GM19395 (cell line): ENCODE measurements around the gene PRSS23.
"Not testable (repeated sequence)": the region's sequence is repeated elsewhere in the genome, so short reads cannot be mapped to it uniquely, and the experiment has no call there.

Source experiments
- ATAC-seq: cut with Tn5 transposase; IDR thresholded peaks from one replicate; pipeline ENCODE4 v1.9.1; 2021; ENCODE audit warnings: mild to moderate bottlenecking, moderate library complexity; ENCODE audit not compliant: unreplicated experiment

PRSS23 gene

DNA sequence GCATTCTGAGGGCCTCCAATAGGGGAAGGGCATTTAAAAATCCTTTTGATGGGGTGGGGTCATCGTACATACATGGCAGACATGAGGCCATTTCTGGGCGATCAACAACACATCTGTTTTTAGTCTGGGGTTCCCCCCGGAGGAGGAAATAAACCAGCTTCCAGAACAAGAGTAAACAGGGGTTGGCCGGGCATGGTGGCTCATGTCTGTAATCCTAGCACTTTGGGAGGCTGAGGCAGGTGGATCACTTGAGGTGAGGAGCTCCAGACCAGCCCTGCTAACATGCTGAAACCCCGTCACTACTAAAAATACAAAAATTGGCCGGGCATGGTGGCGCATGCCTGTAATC is 12.0 kb downstream of the PRSS23 start:
- ATAC-seq, result no peak

DNA sequence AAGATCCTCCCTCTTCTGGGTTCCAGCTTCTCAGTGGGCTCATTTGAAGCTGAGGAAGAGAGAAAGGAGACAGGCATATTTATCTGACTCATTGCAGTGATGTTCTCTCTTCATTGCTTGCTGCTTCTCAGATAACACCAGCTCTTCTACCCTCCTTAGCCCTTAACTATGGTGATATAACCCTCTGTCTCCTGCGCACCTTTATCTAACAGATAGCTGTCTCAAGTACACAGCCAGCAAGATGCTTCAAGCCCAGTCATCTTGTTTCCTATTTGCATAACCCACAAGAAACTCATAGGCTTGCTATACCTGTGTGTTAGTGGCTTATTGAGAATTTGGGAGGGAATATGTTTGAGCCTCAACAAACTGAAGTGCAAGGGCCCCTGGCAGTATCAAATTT is 12.6 kb downstream of the PRSS23 start:
- ATAC-seq, result no peak

DNA sequence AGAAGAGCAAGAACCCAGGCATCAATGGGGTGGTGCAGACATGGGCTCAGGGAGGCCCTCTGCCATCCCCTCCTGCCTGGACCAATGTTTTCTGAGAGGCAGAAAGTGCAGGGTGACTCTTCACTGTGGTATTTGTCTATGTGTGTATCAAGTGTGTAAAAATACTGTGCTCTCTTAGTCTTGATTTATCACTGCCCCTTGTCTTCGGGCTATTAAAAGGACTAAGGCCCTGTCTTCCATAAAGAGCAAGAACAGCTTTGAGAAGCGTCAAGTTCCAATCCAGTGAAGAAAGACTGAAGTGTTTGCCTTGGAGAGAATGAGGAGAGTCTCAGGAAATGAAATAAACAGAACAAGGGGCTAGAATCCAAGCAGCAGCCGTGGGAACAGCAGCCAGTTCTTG is 14.4 kb downstream of the PRSS23 start:
- ATAC-seq, result no peak

DNA sequence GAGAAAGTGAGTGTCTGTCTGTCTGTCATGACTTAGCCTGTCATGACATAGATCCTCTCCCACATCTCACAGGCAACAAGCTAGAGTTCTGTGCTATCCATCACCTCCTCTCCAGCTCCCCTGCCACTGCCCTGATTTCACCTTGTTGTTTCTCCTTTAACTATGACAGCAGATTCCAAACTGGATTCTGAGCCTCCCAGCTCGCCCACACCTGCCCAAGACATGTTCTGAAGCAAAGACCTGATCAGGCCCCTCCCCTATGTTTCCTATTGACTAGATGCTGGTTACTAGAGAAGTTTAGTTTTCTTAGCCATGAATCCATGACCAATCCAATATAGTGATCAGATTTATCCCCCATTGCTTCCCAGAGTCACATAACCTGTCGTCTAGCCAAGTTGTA is 15.4 kb downstream of the PRSS23 start:
- no peak for ATAC-seq

DNA sequence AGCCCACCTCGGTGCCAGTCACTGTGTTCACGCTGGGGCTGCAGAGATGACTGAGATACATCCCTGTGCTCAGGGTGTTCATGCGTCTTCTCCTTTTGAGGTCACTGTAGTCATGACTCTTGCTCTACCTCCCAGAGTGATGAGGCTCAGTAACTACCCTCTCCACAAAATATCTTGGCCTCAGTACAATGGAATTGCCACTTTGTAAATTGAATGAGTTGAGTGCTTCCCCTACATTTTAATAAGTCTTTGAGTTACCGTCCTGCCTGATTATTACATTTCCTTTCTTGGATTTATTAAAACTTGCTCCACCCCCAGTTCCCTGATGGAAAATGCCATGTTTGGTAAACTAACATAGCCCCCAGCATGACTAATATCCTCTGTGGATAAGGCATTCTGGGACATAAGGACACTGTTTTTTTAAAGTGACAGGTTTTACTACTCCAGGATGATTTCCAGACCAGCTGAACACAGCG is 15.9 kb downstream of the PRSS23 start:
- no peak for ATAC-seq

DNA sequence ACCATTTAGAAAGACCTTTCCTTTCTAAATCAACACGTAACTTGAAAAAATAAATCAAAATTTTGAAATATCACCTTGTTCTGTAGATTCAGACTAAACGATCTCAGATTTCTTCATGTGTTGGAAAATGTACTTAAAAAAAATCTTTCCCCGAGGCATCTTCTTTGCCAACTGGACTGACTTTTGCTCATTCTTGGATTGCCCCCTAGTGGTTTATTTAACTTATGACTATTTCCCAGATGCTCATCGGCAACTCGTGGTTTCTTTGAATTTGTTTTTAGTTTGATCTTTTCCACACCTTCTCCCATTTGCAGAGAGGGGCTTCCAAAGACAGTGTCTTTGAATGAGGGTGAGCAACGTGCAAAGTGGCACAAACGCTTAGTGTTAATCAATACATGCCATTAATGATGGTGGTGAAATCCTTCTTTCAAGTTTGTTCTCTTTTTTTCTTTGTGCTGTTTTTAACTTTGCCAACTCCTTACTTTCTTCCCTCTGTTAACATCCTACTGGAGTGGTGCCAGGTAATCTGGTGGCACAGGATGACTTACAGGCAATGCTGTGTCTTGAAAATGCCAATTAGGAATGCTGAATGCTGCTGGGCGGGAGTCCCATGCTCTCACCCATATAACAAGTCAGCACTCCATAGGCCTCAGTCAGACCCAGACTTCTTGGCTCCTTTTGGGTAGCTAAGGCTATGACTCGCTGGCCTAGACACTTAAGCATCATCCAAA is 18.3 kb downstream of the PRSS23 start:
- no peak for ATAC-seq

DNA sequence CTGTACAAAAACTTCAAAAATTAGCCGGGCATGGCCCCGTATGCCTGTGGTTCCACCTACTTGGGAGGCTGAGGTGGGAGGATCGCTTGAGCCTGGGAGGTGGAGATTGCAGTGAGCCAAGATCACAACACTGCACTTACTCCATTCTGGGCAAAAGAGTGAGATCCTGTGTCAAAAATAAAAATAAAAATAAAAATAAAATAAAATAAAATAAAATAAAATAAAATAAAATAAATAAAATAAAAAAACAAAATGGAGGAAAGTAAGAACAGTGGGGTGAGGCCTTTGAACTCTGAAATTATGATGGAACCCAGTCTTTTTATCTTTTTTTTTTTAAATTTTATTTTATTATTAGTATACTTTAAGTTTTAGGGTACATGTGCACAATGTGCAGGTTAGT is 23.8 kb downstream of the PRSS23 start:
- not testable (repeated sequence) for ATAC-seq

DNA sequence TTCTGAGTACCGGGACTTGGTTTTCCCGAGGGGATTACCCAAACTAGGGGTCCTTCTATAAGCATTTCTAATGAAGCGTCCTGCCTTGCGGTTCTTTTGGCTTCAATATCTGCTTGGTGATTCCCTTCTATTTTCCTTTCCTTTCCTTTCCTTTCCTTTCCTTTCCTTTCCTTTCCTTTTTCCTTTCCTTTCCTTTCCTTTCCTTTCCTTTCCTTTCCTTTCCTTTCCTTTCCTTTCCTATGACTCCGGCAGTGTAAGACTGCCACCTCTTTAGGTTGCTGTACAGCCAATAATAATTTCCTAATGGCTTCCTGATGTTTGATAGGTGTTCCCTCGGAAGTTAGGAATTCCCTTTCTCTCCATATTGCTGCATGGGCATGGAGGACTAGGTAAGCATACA is 34.0 kb downstream of the PRSS23 start:
- ATAC-seq, result not testable (repeated sequence)

DNA sequence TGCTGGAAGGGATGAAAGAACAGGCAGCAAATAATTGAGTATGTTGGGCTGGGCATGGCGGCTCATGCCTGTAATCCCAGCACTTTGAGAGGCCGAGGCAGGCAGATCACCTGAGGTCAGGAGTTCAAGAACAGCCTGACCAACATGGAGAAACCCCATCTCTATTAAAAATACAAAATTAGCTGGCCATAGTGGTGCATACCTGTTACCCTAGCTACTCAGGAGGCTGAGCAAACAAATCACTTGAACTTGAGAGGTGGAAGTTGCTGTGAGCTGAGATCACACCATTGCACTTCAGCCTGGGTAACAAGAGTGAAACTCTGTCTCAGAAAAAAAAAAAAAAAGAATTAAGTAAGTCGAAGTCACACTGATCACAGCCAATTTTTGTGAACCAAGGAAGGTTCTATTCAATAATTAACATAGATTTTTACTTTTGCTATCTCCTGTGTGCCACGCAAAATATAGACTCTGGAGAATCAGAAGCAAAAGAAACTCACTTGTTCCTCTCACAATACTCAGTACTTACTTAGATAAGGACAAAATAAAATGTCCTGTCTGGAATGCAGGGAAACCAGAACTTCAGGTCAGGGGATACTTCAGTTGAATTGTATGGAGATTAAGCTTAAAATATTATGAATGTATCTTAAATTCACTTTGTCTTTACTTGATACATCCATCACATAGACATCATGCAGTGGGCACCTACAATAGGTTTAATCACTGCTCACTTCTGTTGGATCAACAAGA is 44.6 kb downstream of the PRSS23 start:
- not testable (repeated sequence) for ATAC-seq

DNA sequence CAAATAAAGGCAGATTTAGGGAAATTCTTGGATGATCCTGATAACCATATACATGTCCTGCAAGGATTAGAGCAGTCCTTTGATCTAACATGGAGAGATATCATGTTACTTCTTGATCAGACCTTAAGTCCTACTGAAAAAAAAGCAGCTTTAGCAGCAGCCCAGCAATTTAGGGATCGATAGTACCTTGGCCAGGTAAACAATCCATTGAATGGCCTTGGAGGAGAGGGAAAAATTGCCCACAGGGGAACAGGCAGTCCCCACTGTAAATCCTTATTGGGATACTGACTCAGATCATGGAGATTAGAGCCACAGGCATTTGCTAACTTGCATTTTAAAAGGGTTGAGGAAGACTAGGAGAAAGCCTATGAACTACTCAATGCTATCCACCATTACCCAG is 47.8 kb downstream of the PRSS23 start:
- ATAC-seq, result no peak

DNA sequence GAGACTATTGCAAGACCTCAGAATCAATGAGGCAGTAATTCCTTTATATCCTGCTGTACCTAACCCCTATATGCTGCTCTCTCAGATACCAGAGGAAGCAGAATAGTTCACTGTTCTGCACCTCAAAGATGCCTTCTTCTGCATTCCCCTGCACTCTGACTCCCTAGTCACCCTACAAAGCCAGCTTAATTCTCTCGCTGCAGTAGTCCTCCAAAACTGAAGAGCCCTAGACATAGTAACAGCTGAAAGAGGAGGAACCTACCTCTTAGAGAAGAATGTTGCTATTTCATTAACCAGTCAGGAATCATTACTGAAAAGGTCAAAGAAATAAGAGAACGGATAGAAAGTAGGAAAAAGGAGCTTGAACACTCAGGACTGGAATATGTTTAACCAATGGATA is 49.3 kb downstream of the PRSS23 start:
- no peak for ATAC-seq
